T-helper 1 cell treated with Interleukin-12 subunit alpha and Interleukin-12 subunit beta and Interleukin-4 antibody, amounts not matched to agents 30 μg/mL and 1 μg/mL, for 36 hours (primary cell): ENCODE measurements around the gene ZFHX2.
"Not testable (repeated sequence)": the region's sequence is repeated elsewhere in the genome, so short reads cannot be mapped to it uniquely, and the experiment has no call there.

Experiments used
- H3K27ac Mint-ChIP-seq: one replicate; pipeline ENCODE4 v1.8.0; 2021; ENCODE audit warnings: mild to moderate bottlenecking, mixed read lengths
- H3K27me3 Mint-ChIP-seq: one replicate; pipeline ENCODE4 v1.8.0; 2021; ENCODE audit warnings: low read depth, mixed read lengths
- H3K36me3 Mint-ChIP-seq: one replicate; pipeline ENCODE4 v1.8.0; 2021; ENCODE audit warnings: low read depth, mixed read lengths
- H3K4me1 Mint-ChIP-seq: one replicate; pipeline ENCODE4 v1.8.0; 2021; ENCODE audit warnings: low read depth, mixed read lengths
- H3K4me3 Mint-ChIP-seq: one replicate; pipeline ENCODE4 v1.8.0; 2021; ENCODE audit warnings: mild to moderate bottlenecking, moderate library complexity, mixed read lengths
- H3K9me3 Mint-ChIP-seq: one replicate; pipeline ENCODE4 v1.8.0; 2021; ENCODE audit warnings: mixed read lengths

Gene ZFHX2

DNA sequence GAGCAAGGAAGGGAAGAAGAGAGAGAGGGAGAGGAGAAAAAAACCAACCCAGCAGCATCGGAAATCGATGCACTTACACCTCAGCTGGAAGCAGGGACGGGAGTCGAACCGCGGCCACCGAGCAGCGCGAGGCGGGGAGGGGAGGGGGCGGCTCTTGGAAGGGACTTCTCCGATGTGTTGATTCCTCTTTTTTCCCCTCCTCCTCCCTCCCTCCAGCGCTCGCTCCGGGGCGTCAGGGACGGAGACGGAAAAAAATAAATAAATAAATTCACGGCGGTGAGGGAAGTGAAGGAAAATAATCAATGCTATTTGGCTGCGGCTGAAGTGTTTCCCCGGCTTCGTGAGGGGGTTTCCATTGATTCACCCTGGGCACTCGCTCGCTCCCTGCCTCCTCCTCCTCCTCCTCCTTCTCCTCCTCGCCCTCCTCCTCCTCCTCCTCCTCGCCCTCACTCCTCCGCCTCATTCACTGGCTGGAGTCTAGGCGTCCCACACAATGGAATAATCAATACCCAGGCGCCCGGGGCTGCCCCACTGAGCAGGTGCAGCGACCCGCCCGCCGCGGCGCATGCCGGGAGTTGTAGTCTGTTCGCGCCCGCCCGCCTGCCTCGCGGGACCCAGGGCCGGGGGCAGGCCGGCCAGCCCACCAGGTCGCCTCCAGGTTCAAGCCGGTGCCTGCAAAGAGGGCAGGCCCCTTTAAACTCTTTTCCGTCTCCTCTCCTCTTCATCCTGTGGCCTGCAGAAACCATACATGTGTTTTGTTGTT, at the start of gene ZFHX2:
Gene ZFHX2 (minus strand): TSS at position 500 of the 763 bp plus-strand sequence. CDS start 16,440 bp downstream, outside the sequence.
- Mint-ChIP-seq H3K9me3 (no peaks in the 10 kb centered on the region), H3K27ac (peak within 1 kb of the TSS; percentile 95), H3K4me1 (peaks cover 14% of the 10 kb centered on the region), H3K27me3 (no peaks in the 10 kb centered on the region), H3K4me3 (no peak within 1 kb of the TSS), H3K36me3 (no peaks in the 10 kb centered on the region)

GRCh38 chr14:23600806-23601205, 49.2 kb upstream of the ZFHX2 start:
- Mint-ChIP-seq H3K4me3 (no peak overlapping the region), H3K9me3 (no peaks in the 10 kb centered on the region), H3K27me3 (no peaks in the 10 kb centered on the region), H3K36me3 (no peaks in the 10 kb centered on the region), H3K4me1 (peaks cover 3% of the 10 kb centered on the region), H3K27ac (no peak overlapping the region)

GRCh38 chr14:23600322-23600707, 48.8 kb upstream of the ZFHX2 start:
- no peak overlapping the region for H3K27ac Mint-ChIP-seq
- H3K4me1 Mint-ChIP-seq, result no peaks in the 10 kb centered on the region

GRCh38 chr14:23594191-23594590, 42.6 kb upstream of the ZFHX2 start:
- not testable (repeated sequence) for H3K9me3 Mint-ChIP-seq, H3K4me3 Mint-ChIP-seq, H3K4me1 Mint-ChIP-seq, H3K27ac Mint-ChIP-seq, H3K36me3 Mint-ChIP-seq, H3K27me3 Mint-ChIP-seq

More at GRCh38 chr14:23600322-23600707, 48.8 kb upstream of the ZFHX2 start:
- no peaks in the 10 kb centered on the region for H3K36me3 Mint-ChIP-seq
- no peak overlapping the region for H3K4me3 Mint-ChIP-seq
- no peaks in the 10 kb centered on the region for H3K9me3 Mint-ChIP-seq
- H3K27me3 Mint-ChIP-seq, result no peaks in the 10 kb centered on the region

DNA sequence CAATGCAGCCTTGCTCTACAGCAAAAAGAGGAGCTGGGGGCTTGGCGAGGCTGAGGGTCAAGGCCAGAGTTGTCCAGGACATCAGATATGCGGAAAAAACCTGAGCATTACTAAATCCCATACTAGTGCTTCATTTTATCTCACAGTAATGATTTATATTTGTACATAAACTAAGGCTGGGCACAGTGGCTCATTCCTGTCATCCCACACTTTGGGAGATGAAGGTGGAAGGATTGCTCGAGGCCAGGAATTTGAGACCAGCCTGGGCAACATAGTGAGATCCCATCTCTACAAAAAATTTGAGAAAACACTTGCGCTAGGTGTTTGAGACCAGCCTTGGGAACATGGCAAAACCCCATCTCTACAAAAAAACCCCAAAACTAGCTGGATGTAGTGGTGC, 38.6 kb upstream of the ZFHX2 start:
- Mint-ChIP-seq H3K27ac (no peak overlapping the region), H3K4me3 (no peak overlapping the region), H3K9me3 (no peaks in the 10 kb centered on the region), H3K4me1 (peaks cover 2% of the 10 kb centered on the region), H3K27me3 (peaks cover 8% of the 10 kb centered on the region), H3K36me3 (no peaks in the 10 kb centered on the region)

DNA sequence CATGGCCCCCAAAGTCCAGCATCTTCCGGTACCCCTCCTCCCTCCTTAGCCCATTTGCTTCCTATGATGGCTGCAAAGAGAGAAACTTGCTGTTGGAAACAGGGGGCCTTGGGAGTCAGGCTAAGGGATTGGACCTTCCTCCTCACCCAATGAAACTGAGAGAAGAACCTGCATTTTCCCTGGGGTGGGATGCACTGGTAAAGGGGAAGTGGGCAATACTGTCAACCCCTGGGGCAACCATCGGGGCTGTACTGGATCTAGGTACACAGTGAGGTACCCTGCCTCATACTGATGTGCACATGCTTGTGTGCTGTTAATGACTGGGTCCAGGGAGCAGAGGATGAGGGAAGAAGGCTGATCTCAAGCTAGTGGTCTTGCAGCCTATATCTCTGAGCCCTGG, 38.0 kb upstream of the ZFHX2 start:
- no peaks in the 10 kb centered on the region for H3K9me3 Mint-ChIP-seq
- no peak overlapping the region for H3K4me3 Mint-ChIP-seq
- H3K27ac Mint-ChIP-seq, result no peak overlapping the region
- no peaks in the 10 kb centered on the region for H3K36me3 Mint-ChIP-seq
- peaks cover 2% of the 10 kb centered on the region for H3K4me1 Mint-ChIP-seq
- peaks cover 8% of the 10 kb centered on the region for H3K27me3 Mint-ChIP-seq

GRCh38 chr14:23588884-23589598, 37.5 kb upstream of the ZFHX2 start:
- peaks cover 2% of the 10 kb centered on the region for H3K4me1 Mint-ChIP-seq
- H3K4me3 Mint-ChIP-seq, result no peak overlapping the region
- H3K36me3 Mint-ChIP-seq, result no peaks in the 10 kb centered on the region
- H3K9me3 Mint-ChIP-seq, result no peaks in the 10 kb centered on the region
- no peak overlapping the region for H3K27ac Mint-ChIP-seq
- H3K27me3 Mint-ChIP-seq, result peaks cover 8% of the 10 kb centered on the region

DNA sequence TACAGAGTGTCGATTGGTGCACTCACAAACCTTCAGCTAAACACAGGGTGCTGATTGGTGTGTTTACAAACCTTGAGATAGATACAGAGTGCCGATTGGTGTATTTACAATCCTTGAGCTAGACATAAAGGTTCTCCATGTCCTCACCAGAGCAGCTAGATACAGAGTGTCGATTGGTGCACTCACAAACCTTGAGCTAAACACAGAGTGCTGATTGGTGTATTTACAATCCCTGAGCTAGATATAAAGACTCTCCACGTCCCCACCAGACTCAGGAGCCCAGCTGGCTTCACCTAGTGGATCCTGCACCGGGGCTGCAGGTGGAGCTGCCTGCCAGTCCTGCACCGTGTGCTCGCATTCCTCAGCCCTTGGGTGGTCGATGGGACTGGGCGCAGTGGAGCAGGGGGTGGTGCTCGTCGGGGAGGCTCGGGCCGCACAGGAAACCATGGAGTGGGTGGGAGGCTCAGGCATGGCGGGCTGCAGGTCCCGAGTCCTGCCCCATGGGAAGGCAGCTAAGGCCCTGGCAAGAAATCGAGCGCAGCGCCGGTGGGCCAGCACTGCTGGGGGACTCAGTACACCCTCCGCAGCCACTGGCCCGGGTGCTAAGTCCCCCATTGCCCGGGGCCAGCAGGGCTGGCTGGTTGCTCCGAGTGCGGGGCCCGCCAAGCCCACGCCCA, 33.1 kb upstream of the ZFHX2 start:
- H3K27ac Mint-ChIP-seq, H3K9me3 Mint-ChIP-seq, H3K4me1 Mint-ChIP-seq, H3K4me3 Mint-ChIP-seq, H3K36me3 Mint-ChIP-seq: not testable (repeated sequence)
- peaks cover 13% of the 10 kb centered on the region for H3K27me3 Mint-ChIP-seq

DNA sequence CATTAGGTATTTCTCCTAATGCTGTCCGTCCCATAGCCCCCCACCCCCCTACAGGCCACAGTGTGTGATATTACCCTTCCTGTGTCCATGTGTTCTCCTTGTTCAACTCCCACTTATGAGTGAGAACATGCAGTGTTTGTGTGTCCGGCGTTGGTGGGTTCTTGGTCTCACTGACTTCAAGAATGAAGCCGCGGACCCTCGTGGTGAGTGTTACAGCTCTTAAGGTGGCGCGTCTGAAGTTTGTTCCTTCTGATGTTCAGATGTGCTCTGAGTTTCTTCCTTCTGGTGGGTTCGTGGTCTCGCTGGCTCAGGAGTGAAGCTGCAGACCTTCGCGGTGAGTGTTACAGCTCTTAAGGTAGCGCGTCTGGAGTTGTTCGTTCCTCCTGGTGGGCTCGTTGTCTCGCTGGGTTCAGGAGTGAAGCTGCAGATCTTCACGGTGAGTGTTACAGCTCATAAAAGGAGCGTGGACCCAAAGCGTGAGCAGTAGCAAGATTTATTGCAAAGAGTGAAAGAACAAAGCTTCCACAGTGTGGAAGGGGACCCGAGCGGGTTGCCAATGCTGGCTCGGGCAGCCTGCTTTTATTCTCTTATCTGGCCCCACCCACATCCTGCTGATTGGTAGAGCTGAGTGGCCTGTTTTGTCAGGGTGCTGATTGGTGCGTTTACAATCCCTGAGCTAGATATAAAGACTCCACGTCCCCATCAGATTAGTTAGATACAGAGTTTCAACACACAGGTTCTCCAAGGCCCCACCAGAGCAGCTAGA, 32.4 kb upstream of the ZFHX2 start:
- H3K27ac Mint-ChIP-seq, H3K4me3 Mint-ChIP-seq, H3K36me3 Mint-ChIP-seq, H3K4me1 Mint-ChIP-seq, H3K9me3 Mint-ChIP-seq: not testable (repeated sequence)
- peaks cover 19% of the 10 kb centered on the region for H3K27me3 Mint-ChIP-seq

GRCh38 chr14:23582906-23583760, 31.6 kb upstream of the ZFHX2 start:
- H3K4me1 Mint-ChIP-seq, result peaks cover 6% of the 10 kb centered on the region
- no peaks in the 10 kb centered on the region for H3K36me3 Mint-ChIP-seq
- H3K27ac Mint-ChIP-seq, result no peak overlapping the region
- H3K4me3 Mint-ChIP-seq, result no peak overlapping the region
- H3K9me3 Mint-ChIP-seq, result no peaks in the 10 kb centered on the region
- peaks cover 22% of the 10 kb centered on the region for H3K27me3 Mint-ChIP-seq

- Mint-ChIP-seq H3K27ac (no peak overlapping the region), H3K4me3 (no peak overlapping the region), H3K4me1 (peaks cover 11% of the 10 kb centered on the region), H3K9me3 (no peaks in the 10 kb centered on the region), H3K27me3 (peaks cover 38% of the 10 kb centered on the region), H3K36me3 (no peaks in the 10 kb centered on the region)
Observed at GRCh38 chr14:23580948-23581281, 29.4 kb upstream of the ZFHX2 start.

DNA sequence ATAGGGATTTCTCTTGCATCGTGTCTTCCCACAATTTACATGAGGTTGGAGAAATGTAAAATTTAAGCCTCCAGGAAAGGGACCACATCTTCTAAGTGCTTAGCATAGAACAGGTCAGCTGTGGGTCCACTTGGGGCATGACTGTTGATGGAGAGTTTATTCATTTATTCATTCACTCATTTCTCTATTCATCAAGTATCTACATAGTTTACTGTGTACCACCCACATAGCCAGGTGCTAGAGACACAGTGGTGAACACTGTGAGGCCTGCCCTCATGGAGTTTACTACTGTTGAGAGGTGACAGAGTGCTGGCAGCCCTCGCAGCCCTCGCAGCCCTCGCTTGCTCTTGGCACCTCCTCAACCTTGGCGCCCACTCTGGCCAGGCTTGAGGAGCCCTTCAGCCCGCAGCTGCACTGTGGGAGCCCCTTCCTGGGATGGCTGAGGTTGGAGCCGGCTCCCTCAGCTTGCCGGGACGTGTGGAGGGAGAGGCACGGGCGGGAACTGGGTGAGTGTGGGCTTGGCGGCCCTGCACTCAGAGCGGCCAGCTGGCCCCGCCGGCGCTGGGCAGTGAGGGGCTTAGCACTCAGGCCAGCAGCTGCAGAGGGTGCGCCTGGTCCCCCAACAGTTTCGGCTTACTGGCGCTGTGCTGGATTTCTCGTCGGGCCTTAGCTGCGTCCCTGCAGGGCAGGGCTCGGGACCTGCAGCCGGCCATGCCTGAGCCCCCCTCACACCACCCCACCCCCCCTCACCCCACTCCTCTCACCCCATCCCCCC, 28.8 kb upstream of the ZFHX2 start:
- H3K4me3 Mint-ChIP-seq, result no peak overlapping the region
- H3K27ac Mint-ChIP-seq, result no peak overlapping the region
- no peaks in the 10 kb centered on the region for H3K36me3 Mint-ChIP-seq
- H3K4me1 Mint-ChIP-seq, result peaks cover 11% of the 10 kb centered on the region
- no peaks in the 10 kb centered on the region for H3K9me3 Mint-ChIP-seq
- H3K27me3 Mint-ChIP-seq, result peaks cover 37% of the 10 kb centered on the region

DNA sequence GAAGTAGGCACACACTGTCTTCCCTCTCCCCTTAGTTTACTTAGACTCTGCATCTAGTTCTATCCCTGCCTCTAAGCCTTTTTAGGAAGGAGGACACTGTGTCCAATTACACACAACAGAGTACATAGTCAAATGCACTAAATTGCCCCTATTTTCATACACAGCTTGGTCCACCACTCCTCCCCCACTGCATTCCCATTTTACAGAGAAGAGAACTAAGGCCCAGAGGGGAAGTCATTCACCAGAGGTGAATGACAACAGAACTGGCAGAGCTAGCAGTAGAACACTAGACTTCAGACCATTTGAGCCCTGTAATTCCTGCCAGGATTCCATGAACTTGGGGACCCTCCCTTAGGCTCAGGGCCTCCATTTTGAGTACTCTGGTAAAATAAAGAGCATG, 28.2 kb upstream of the ZFHX2 start:
- Mint-ChIP-seq H3K4me3 (no peak overlapping the region), H3K4me1 (peaks cover 11% of the 10 kb centered on the region), H3K36me3 (no peaks in the 10 kb centered on the region), H3K9me3 (no peaks in the 10 kb centered on the region), H3K27ac (no peak overlapping the region), H3K27me3 (peaks cover 43% of the 10 kb centered on the region)
